GM21390 (cell line): ENCODE results near the gene NINL.

Experiments used
- ATAC-seq: cut with Tn5 transposase; IDR thresholded peaks from one replicate; pipeline ENCODE4 v1.9.1; 2021; ENCODE audit not compliant: unreplicated experiment

NINL gene

DNA sequence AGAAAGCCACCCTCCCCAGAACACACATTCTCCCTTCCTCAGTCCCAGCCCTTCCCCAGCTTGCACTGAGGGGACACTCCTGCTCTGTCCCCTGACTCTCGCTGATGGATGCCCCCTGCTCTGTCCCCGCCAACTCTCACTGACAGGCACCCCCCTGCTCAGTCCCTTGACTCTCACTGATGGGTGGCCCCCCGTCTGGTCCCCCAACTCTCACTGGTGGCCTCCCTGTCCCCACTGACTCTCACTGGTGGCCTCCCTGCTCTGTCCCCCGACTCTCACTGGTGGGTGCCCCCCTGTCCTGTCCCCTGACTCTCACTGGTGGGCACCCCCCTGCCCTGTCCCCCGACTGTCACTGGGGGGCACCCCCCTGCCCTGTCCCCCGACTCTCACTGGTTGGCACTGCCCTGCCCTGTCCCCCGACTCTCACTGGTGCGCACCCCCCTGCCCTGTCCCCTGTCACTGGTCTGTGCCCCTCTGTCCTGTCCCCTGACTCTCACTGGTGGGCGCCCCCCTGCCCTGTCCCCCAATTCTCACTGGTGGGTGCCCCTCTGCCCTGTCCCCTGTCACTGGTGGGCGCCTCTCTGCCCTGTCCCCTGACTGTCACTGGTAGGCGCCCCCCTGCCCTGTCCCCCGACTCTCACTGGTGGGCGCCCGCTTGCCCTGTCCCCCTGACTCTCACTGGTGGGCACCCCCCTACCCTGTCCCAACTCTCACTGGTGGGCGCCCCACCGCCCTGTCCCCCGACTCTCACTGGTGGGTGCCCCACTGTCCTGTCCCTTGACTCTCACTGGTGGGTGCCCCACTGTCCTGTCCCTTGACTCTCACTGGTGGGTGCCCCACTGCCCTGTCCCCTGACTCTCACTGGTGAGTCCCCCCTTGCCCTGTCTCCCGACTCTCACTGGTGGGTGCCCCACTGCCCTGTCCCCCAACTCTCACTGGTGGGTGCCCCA lies 116.9 kb downstream of the NINL start:
- ATAC-seq: no peak

DNA sequence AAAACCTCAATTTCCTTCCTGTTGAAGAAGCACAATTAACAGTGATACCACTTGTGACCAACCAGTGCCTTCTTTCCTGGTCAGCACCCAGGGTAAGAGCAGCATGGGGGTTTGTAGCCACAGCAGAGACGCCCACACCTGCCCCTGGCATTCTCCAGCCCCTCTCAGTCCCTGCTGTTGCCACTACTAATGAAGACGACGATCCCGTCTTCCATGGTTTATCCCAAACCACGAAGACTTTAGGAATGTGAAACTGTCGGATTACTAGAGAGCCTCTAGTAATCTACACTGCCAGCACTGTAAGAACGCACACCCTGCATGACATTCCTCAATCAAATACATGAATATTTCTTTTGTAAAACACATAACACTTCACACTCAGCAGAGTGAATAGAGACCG lies 117.9 kb downstream of the NINL start:
- ATAC-seq: no peak

DNA sequence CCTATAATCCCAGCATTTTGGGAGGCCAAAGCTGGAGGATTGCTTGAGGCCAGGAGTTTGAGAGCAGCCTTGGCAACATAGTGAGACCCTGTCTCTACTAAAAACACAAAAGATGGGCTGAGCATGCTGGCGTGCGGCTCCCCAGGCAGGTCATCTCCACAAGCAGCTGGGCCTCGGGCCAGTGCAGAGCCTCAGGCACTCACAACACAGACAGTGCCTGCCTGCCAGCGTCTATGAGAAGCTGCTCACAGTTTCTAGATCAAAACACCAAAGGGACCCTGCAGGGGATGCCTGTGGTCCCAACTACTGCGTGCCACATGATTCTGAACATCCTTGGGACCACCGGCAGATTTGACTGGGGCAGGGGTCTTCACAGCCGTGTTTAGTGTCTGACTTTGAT lies 118.5 kb downstream of the NINL start:
- no peak for ATAC-seq

DNA sequence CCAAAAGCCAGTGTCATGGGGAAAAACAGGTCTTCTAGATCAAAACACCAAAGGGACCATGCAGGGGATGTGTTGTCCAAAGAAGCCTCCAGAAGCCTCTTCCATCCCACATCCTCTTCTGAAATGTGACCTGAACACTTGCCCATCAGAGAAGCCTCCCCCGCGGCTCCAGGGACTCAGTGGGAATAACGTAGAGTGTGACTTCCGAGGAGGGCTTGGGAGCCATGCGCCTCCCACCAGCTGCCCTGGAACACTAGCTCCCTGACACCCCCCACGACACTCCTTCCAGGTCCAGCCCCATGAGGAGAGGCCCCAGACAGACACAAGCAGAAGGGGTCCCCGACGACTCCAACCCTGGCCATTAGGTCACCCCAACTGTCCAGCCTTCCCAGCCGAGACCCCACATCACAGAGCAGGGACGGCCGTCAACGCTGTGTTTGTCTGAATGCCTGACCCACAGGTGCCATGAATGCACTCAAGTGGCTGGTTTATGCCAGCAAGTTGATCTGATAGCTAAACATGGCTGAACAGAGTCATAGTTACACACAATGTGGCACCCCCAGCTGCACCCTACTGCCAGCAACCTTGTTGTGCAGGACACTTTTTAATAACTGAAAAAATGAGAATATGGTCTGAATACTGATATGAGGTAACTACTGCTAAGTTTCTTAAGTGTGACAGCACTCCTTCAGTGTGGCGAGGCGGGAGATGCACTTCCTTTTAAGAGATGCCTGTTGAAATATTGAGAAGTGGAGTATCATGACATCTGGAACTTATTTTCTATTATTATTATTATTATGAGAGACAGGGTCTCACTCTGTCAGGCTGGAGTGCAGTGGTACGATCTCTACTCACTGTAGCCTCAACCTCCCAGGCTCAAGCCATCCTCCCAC lies 119.8 kb downstream of the NINL start:
- no peak for ATAC-seq

DNA sequence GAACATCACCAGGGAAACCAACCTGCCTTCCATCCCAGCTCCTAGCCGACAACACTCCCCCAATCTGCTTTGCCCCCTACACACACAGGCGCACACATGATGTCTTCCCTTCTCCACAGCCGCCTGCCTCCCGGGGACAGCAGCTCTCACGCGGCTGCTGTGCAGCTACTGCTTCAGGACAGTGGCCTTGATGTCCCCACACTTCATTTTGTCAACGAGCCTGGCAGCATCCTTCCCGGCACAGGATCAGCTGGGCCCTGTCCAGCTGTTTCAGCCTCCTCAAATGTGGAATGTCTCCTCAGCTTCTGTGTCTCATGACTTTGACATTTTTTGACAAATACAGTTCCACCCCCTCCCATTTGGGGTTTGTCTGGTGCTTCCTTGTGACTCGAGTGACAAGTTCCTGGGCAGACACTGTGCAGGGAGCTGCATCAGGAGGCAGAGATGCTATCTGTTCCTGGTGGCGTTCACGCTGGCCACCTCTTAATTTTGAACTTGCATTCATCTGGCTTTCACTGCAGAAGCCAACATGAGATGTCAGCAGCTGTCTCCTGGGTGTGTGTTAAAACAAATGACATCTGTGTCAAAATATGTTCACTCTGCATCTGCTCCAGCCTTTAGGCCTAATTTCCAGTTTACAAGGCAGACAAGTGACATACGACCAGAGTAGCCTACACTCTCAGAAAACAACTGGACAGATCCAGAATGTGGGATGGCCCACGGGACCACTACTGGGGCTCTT lies 120.7 kb downstream of the NINL start:
- no peak for ATAC-seq

DNA sequence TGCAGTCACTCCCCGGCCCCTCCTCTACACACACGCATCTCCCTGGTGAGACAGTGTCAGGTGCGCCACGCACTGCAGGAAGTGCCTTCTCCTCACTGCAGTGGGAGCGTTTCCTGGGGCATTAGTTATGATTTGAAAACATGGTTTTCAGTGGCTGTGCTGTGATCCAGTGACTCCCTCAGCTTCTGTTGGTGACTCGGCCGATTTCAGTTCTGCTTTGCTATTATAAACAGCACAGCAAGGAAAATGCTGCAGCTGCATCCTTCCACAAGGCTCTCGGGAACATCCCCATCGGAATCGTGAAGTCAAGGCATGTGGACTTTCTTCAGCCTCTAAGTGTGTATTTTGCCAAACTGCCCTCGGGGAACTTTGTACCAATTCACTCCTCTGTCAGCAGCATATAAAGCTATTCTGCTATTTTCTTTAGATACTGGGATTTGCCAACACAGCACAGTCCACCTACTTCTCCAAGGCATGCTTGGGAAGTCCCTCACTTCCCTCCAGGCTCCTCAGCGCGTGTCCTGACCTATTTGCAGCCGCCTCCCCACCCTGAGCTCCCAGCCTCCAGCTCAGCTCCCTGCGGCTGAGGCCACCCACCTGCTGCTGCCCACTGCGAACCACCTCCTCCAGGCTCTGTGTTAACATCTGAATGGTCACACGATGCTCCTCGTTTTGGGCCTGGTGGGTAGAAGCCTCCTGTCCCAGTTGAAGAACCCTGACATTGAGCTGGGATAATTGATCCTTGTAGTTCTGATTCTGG lies 123.4 kb downstream of the NINL start:
- ATAC-seq: no peak

DNA sequence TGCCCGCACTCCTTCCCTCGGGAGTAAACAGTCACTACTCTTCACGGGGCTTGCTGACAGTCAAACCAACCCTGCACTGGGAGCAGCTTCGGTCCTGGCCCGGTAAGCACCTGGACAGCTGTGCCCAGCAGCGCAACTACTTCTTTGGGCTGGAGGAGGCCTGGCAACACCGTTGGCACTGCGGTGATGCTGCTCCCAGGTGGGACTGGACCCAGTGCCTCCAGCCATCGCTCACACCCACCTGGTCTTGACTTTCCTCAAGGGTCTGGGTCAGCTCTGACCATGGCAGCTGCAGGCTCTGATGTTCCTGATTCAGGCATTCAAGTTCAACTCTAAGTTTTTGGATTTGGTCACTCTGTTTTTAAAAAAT lies 124.1 kb downstream of the NINL start:
- ATAC-seq: no peak

DNA sequence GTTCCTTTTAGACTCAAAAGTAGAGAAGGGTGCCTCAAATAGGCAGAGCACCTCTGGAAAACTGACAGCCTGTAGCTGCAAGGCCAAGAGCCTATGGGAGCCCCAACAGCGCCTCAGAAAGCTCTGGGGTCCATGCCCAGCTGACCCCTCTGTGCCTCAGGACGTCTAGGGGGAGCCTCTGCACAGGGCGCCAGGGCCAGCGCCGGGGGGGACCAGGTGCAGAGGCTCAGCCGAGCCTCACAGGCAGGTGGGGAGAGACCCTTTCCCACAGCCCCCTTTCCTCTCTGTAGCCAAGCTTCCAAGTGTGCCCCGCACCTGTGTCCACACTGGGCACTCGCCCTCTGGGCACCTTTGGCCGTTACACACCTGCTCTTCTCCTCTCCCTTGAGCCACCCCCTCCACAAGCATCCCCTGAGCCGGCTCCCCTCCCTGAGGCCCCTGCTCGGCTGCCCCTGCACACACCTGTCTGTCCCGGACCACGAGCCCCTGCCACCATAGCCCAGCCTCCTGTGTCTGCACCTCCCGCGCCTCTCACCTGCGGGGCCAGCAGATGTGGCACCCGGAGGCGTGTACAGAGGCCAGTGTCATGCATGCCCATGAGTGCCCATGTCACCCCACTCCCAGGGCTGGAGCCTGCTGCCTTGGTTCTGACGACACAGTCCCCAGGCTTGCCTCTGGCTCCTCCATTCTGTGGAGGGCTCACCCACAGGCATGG lies 124.6 kb downstream of the NINL start:
- ATAC-seq: no peak

DNA sequence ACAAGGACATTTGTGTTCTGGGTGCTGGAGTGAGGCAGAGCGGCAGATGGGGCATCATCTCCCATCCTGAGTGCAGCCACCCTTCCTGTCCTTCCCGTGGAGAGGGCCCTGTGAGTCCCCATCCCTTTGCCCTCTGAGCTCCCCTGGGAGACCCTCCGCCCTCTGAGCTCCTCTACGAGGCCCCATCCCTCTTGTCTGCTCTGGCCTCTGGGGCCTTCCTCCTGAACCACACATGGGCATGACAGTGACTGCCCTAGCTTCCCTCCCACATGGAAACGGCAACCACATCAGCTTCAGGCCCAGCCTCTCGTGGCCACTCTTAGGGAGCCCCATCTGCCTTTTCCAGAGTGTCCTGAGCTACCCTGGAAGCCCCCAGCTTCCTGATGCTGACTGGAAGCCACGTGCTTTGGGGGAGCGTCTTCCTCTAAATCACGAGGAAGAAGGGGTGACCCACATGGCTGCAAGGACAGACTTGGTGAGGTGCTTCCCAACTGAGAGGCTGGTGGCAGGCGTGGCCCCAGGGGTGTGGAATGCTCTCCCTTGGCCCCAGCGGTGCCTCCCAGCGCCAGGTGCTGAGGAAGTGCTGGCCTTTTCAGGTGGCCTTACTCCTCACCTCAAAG lies 125.3 kb downstream of the NINL start:
- ATAC-seq: no peak

DNA sequence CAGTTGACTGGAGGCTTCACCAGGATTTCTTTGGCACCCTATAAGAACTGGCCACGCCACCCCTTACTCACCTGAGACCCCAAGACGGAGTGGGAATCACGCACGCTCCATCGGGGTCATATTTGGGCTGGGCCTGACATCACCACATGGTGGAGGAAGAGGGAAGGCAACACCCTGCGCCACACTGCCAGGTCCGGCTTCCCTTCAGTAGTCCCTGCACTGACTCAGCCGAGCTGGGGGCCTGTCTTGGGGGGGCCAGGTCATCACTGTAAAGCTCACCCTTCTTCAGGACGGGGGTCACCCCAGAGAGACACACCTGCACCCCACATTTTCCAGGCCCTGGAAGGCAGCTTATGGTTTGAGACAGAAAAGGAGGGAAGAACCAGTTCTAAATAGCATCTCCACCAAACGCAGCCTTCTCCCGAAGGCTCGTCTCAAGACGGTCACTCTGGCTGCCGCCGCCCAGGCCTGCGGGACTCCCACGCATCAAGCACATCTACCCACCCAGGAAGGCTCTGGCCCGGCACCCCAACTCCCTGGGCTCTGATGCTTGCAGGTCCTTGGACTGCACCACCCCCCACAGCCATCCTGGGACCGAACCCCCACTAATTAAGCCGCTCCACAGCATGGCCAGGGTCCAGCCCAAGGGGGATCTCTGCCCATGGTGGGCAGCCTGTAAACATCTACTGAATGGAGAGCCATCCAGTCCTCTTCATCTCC lies 126.1 kb downstream of the NINL start:
- no peak for ATAC-seq

DNA sequence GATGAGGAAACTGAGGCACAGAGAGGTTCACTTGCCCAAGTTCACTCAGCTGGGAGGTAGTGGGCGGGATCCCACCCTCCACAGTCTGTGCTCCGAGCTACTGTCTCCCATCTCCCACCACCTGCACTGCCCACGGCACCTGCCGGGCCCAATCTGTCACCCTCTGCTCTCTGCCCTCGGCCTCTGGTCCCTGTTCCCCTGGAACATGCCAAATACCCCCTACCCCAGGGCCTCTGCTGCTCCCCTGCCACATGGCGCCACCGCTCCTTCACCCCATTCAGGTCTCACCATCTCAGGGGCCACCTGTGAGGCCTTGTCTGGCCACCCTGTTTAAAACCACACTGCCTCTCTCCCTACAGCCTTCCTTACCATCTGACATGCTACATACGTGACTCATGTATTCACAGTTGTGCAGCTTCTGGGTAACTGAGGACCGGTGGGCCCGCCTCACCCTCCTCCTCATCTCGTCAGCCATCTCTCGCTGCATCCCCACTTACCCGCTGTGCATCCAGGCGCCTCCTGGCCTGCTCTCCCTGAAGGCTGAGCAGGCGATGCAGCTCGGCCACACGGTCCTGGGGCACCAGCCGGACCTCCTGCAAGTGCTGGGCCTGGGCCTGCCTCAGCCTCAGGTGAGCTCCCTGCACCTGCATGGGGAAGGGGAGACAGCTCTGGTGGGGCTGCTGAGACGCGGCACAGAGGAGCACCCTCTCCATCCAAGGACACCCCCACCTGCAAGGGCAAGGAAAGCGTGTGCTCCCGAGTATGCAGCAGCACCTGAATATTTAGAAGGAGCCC lies 127.2 kb downstream of the NINL start:
- ATAC-seq: no peak

DNA sequence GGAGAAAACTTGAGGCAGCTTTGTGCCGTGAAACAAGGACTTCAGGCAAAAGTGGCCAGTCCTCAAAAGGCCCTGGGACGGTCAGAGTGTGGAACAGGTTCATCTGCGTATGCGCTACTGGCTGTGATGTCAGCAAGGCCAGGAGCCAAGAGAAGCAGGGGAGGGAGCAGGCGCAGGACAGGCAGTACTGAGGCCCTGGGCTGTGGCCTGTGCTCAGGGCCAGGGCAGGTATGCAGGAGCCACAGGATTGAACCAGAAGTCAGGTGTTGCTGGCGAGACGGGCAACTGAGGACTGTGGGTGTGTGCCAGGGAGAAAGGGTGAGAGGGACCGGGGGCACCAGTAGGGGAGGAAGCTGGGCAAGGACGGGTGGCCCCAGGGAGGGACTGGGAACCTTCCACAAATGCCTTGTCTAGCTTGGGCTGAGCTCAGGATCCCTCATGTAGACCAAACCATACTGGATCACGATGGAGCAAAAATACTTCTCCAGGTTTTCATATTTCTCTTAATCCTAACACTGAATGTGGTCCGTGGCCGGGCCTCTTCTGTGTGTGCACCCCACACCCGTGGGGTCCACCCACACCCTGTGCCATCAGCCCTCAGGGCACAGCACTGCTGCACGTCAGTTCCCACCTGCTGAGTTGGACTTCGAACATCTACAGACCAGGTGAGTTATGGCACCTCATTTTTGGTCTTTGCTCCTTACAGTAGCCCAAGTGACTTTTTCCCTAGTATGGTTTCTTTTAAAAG lies 131.0 kb downstream of the NINL start:
- no peak for ATAC-seq

DNA sequence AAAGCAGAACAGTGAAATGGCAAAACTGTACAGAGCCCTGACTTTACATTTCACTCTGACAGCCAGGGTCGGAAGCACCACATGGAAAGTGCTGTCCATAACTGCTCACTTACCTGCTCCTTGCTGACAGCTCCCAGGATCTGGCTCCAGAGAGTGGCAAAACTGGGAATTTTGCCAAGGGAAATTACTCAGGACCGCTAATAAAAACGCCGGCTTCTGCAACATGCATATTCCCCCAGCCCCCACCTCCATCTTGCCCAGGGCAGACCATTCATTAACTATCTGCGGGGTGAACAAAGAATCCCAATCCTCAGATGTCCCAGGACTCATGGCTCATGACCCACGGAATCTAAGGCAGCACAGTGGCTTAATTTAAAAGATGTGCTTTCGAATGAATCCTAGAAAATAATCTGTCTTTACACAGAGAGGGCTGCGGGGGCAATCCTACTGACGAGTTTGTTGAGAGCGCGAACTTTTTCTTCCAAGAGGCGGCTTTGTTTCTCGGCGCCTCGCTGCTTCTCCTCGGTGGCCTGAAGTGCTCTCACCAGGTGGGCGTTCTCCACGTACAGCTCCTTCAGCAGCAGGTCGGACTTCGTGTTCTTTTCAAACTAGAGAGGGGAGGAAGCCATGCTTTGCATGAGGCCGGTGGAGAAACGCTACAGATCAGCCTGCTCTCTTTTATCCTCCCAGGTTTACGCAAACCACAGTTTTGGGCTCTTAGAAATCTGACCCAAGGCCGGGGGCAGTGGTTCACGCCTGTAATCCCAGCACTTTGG lies 132.1 kb downstream of the NINL start:
- no peak for ATAC-seq

DNA sequence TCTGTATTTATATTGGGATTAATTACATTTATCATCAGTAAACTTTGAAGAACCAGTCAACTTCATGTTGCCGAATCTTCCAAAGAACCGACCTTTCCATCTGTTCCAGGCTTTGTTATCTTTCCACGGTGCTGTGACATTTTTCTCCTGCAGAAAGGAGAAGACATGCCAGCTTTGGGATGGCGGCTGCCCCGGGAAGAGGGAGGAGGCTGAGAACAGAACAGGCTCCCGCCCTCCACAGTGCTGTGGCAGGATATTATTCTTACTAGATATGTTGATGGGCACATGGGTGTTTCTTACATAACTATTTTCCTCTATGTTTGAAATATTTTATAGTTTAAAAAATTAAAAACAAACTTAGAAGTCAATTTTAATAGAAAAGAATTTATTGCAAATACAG lies 133.0 kb downstream of the NINL start:
- no peak for ATAC-seq

DNA sequence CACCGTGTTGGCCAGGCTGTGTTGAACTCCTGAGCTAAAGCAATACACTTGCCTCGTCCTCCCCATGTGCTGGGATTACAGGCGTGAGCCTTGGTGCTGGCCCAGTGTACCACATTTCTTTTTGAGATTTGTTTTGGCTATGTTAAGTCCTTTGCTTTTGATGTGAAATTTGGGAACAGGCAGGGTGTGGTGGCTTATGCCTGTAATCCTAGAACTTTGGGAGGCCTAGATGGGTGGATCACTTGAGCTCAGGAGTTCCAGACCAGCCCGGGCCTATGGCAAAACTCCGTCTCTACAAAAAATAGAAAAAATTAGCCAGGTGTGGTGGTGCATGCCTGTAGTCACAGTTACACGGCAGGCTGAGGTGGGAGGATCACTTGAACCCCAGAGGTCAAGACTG lies 137.7 kb downstream of the NINL start:
- ATAC-seq: no peak

DNA sequence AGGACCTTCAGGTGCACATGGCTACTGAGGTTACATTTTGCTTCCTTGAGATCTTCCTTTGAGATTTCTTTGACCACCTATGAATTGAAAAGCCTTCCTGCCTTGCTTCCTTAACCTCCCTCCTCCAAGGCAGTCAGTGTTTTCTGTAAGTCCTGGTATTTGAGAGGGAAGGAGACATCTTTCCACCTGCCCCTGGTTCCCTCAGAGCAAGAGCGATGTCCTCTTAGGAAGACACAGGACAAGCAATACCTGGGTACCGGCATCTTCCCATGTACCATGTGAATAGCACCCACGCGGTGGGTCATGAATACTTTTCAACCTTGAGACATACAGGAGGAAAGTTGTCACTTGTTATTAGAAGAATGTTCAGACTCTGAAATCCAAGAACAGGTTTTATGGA lies 140.8 kb downstream of the NINL start:
- ATAC-seq: no peak

DNA sequence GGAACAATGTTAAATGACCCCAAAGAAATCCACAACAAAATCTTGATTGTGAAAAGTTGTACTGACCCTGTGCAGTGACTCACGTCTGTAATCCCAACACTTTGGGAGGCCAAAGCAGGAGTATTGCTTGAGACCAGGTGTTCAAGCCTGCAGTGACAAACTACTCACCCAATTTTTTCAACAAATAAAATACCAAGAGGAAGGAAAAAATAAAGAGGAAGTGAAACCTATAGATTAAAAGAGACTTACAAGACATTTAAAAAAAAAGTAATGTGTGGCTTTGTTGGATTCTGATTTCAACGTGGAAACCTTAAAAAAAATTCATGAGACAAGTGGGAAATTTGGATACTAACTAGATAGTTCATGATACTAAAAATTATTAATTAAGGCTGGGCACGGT lies 146.0 kb downstream of the NINL start:
- ATAC-seq: no peak
